Measurements from ENCODE around the gene TREH. TPM values are rescaled to one million over a fixed set of nuclear protein-coding genes. Genes with fewer than 3 reads are reported as not detected.

TREH gene
- total RNA-seq, 1 donor from 2014 or later: 0.25 TPM

- H3K27me3 ChIP-seq: no peaks in the 10 kb centered on the region
- no peak overlapping the region for H3K27ac ChIP-seq
- TF ChIP-seq POLR2AphosphoS5 (IDR thresholded peaks at IDR 0.05; ENCODE audit: insufficient read depth in 1 of 2, low read depth in 1 of 2) (no peak), CTCF (IDR thresholded peaks at IDR 0.05) (no peak), POLR2A (IDR thresholded peaks at IDR 0.05) (no peak)
- no peak for DNase-seq (ENCODE audit: extremely low spot score in 2 of 2)
- H3K36me3 ChIP-seq: peaks cover 0 to 21% of the 10 kb centered on the region in 2 donors
- no peak overlapping the region for H3K4me3 ChIP-seq
- intact Hi-C loops (cut with DNase I): no loop called here
- no peaks in the 10 kb centered on the region for H3K9me3 ChIP-seq
- peaks cover 28% of the 10 kb centered on the region for H3K4me1 ChIP-seq
Observed at GRCh38 chr11:118636569-118637290, 42.7 kb downstream of the TREH start.

- intact Hi-C loops (cut with DNase I): no loop called here
- Histone ChIP-seq H3K36me3 (peaks cover 0 to 16% of the 10 kb centered on the region in 2 donors), H3K27me3 (no peaks in the 10 kb centered on the region), H3K4me1 (peaks cover 33% of the 10 kb centered on the region), H3K27ac (peak overlapping the region; percentile 75), H3K4me3 (no peak overlapping the region), H3K9me3 (no peaks in the 10 kb centered on the region)
- TF ChIP-seq POLR2A (IDR thresholded peaks at IDR 0.05): no peak
- no peak for TF ChIP-seq CTCF (IDR thresholded peaks at IDR 0.05)
- no peak for TF ChIP-seq POLR2AphosphoS5 (IDR thresholded peaks at IDR 0.05; ENCODE audit: insufficient read depth in 1 of 2, low read depth in 1 of 2)
- DNase-seq (ENCODE audit: extremely low spot score in 2 of 2): no peak
Observed at GRCh38 chr11:118635642-118636041, 43.8 kb downstream of the TREH start.

GRCh38 chr11:118635237-118635591 is 44.2 kb downstream of the TREH start:
- intact Hi-C loops (cut with DNase I): no loop called here
- Histone ChIP-seq H3K27me3 (no peaks in the 10 kb centered on the region), H3K27ac (peak overlapping the region; percentile 75), H3K4me3 (peak overlapping the region; percentile 14 to 24), H3K4me1 (peaks cover 37% of the 10 kb centered on the region), H3K36me3 (peaks cover 0 to 16% of the 10 kb centered on the region in 2 donors), H3K9me3 (no peaks in the 10 kb centered on the region)
- TF ChIP-seq POLR2A (IDR thresholded peaks at IDR 0.05) (no peak), CTCF (IDR thresholded peaks at IDR 0.05) (no peak), POLR2AphosphoS5 (IDR thresholded peaks at IDR 0.05; ENCODE audit: insufficient read depth in 1 of 2, low read depth in 1 of 2) (peak in 1 of 2 donors; percentile 43)
- no peak for DNase-seq (ENCODE audit: extremely low spot score in 2 of 2)

GRCh38 chr11:118634431-118635236 is 44.8 kb downstream of the TREH start:
- Histone ChIP-seq H3K9me3 (no peaks in the 10 kb centered on the region), H3K27me3 (no peaks in the 10 kb centered on the region), H3K4me1 (peaks cover 43% of the 10 kb centered on the region), H3K36me3 (peaks cover 0 to 16% of the 10 kb centered on the region in 2 donors), H3K27ac (peak overlapping the region; percentile 75), H3K4me3 (peak overlapping the region; percentile 14 to 24)
- DNase-seq (ENCODE audit: extremely low spot score in 2 of 2): no peak
- intact Hi-C loops (cut with DNase I): no loop called here
- TF ChIP-seq CTCF (IDR thresholded peaks at IDR 0.05): no peak
- TF ChIP-seq POLR2AphosphoS5 (IDR thresholded peaks at IDR 0.05; ENCODE audit: insufficient read depth in 1 of 2, low read depth in 1 of 2): peak; percentile 21 to 69
- no peak for TF ChIP-seq POLR2A (IDR thresholded peaks at IDR 0.05)

Measured in vagina (tissue), 2 donors.